Smooth muscle cell of the brain vasculature (primary cell): Measurements from ENCODE around the gene TYMP.
"Not testable (repeated sequence)": the region's sequence is repeated elsewhere in the genome, so short reads cannot be mapped to it uniquely, and the experiment has no call there.

Experiments
- DNase-seq: peaks from one replicate; pipeline ENCODE4 v3.0.0-alpha.2; 2012; ENCODE audit warnings: low read depth, low spot score

Gene TYMP

DNA sequence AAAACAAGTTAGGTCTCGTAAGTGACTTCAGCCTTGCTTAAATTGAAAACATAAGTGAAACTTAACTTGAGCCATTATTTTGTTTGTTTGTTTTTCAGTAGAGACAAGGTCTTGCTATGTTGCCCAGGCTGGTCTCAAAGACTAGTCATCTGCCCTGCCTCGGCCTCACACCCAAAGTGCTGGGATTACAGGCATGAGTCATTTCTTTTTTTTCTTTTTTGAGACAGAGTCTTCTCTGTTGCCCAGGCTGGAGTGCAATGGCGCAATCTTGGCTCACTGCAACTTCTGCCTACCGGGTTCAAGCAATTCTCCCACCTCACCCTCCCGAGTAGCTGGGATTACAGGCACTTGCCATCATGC, 11.8 kb upstream of the TYMP start:
- not testable (repeated sequence) for DNase-seq

- DNase-seq = no peak
These were observed 10.6 kb upstream of the TYMP start for GRCh38 chr22:50540381-50540780.

GRCh38 chr22:50537765-50538164, 8.0 kb upstream of the TYMP start:
- no peak for DNase-seq

- DNase-seq = no peak
These were observed 6.4 kb upstream of the TYMP start for GRCh38 chr22:50536226-50536625.

- no peak for DNase-seq
These were observed 5.3 kb upstream of the TYMP start for GRCh38 chr22:50535113-50535512.

DNA sequence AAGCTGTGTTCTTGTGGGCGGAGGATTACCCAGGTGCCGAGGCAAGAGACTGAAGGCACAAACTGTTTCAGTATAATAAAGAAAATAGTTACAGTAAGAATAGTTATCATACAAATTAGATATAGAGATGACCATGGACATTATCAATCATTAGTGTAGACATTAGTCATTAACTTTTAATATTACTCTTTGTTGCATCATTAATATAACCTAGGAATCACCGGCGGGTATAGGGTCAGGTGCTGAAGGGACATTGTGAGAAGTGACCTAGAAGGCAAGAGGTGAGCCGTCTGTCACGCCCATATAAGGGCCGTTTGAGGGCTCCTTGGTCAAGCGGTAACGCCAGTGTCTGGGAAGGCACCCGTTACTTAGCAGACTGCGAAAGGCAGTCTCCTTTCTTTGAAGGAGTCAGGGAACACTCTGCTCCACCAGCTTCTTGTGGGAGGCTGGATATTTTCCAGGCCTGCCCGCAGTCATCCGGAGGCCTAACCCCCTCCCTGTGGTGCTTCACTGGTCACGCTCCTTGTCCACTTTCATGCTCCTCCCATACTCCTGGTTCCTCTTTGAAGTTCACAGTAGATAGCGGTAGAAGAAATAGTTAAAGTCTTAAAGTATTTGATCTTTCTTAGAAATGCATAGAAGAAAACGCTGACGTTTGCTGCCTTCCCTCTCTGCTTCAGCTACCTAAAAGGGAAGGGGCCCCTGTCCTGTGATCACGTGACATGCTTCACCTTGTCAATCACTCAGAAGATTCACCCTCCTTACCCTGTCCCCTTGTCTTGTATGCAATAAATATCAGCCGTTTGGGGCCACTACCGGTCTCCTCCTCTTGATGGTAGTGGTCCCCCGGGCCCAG, 4.3 kb upstream of the TYMP start:
- DNase-seq = not testable (repeated sequence)

- no peak for DNase-seq
These were observed 3.3 kb upstream of the TYMP start for GRCh38 chr22:50532824-50533796.

DNA sequence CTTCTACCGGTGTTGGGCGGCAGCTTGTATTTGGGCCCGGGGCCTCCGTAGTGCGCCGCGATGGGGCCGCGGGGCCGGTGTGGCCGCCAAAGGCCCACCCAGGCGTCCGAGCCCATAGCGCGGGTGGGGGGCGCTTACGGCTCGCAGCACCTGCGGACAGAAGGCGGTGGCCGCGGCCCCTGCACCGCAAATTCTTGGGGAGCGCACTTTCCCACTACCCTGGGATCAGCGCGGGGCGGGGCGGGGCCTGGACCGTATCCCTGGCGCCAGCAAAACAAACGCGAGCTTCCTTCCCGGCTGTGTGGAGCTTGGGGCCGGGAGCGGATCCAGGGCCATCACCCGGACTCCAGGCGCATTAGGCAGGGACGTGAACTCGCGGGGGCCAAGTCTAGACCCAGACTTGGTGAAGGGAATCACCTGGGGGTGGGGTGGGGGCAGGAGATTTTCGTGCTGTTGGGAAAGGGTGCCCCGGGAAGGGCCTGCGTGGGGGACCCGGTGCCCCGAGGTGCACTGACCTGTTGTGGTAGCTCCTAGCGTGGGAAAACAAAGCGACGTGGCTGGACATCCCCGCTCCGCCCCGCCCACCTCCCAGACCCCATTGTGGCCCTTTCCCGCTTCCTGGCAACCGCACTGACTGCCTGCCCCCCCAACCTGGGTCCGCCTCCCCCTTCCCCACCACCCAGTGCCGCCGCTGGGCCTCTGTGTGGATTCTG, 2.3 kb upstream of the TYMP start:
- DNase-seq = no peak

- no peak for DNase-seq
These were observed 1.7 kb upstream of the TYMP start for GRCh38 chr22:50531546-50531961.

GRCh38 chr22:50530877-50531545, 1.2 kb upstream of the TYMP start:
- no peak for DNase-seq

DNA sequence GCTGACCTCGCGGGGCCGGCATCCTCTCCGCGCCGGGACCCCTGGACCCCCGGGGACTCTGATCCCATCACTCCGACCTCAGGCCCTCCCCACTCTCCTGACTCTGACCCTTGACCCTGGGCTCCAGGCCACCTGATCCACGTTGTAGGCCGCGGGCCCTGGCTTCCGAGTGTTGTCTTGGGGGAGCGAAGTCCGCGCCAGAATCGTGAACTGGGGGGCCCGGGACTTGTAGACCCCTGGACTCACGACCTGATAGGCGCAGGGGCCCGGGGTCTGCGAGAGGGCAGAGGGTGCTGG, 716 bp upstream of the TYMP start:
- DNase-seq = no peak

- no peak for DNase-seq
These were observed 356 bp downstream of the TYMP start for GRCh38 chr22:50529416-50529896.

GRCh38 chr22:50528682-50529415, 963 bp downstream of the TYMP start:
- DNase-seq = no peak

GRCh38 chr22:50527921-50528681, 1.7 kb downstream of the TYMP start:
- DNase-seq = no peak

DNA sequence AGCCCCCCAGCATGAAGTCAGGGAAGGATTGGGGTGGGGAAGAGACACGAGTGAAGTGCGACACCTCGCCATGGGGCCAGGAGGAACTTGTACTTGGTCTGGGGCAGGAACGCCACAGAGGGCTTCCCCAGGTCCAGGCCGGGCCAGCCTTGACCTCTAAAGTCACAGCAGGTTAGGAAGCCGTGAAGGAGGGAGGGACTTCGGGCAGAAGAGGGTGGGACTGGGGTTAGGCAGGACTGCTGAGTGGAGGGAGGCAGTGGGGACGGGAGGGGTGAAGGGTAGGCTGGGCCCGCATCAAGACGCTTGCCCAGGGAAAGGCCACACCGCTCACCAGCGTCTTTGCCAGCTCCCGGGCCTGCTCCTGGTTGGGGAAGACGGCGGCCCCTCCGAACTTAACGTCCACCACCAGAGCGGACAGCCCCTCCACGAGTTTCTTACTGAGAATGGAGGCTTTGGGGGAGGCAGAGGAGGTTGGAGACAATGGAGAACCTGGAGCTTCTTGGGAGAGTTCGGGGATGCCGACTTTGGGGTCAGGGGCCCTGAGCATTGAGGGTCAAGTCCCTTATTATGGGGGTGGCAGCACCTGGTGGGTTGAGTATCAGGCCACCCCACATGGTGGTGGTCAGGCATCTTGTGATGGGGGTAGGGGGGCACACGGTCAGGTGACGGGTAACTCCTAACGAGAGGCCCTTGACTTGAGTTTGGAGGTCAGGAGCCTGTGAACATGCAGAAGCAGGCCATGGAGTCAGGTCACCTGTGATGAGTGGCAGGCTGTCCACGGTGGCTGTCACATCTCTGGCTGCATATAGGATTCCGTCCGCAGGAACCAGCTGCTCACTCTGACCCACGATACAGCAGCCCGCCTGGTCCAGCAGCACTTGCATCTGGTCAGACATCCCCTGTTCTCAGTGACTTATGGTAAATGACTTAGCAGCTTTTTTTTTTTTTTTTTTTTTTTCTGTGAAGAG, 2.7 kb downstream of the TYMP start:
- DNase-seq = no peak

GRCh38 chr22:50526108-50526833, 3.5 kb downstream of the TYMP start:
- no peak for DNase-seq

DNA sequence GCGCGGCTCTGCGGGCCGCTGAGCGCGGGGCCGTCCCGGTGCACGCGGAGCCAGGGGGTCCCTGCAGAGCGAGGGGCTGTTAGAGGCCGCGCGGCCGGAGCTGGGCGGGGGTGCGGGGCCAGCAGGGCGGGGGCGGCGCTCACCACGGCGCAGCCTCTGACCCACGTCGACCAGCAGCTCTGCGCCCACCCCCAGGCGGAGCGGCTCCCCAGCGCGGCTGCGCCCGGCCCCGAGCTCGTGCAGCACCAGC, 4.0 kb downstream of the TYMP start:
- no peak for DNase-seq

DNA sequence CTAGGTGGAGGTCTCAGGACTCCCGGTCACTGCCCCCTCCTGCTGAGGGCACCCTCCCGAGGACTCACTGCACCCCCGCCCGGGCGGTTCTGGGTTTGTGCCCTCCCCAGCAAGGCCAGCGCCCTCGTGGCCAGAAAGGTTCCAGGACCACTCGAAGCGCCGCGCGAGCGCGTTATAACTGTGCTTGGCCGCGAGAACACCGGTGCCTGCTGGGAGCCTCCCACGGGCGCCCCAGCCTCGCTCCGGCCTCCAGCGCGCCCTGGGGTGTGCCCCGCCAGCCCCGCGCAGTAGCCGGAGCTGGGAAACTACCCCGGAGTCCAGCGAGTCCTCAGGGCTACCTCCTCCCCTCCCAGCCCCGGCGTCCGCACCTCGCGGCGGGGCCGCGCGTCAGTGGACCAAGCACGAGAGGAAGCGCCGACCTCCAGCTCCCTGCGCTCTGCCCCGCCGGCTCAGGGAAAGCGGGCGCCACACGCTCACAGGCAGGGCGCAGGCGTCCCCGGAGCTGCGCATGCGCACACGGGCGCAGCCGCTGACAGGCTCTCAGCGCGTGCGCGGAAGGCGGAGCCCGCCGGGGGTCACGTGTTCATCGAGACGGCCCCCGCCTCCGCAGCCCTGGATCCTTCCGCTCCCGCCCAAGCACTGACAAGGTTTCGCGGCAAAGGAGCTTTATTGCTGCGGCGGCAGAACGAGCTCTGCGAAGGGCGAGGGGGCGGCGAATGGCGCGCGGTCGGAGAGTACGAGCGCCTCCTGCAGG, 4.5 kb downstream of the TYMP start, which contains the start of gene SCO2:
Gene SCO2 (minus strand): TSS at position 495 of the 754 bp plus-strand sequence. CDS start 1,187 bp downstream, outside the sequence.
- peak; percentile 90 for DNase-seq
